ENCODE results near the gene CNTFR.

The CNTFR gene

DNA sequence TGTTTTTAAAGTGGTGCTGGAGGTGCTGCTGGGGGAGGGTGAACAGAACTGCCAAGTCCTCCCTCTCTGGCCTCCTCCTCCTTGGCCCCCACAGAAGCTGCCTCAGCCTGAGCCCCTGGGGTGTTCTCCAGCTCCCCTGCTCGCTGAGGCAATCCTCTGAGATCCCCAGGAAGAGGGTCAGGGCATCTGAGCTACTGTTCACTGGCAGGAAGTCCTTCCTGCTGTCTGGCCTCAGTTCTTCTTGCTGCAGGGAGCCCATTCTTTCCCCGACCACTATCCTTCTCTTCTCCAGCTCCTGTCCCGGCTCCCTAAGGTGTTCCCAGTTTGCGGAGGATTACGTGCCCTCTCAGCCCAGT lies 9.7 kb downstream of the CNTFR start:
- Histone ChIP-seq H3K4me2 (ENCODE audit: low read length) (no peak overlapping the region), H3K79me2 (ENCODE audit: control insufficient read depth, low read length) (no peaks in the 10 kb centered on the region), H3K4me1 (ENCODE audit: control insufficient read depth, low read length) (no peaks in the 10 kb centered on the region), H3K9me2 (replicated peaks; ENCODE audit: control insufficient read depth, low read length) (no peaks in the 10 kb centered on the region), H4K20me1 (ENCODE audit: control insufficient read depth, insufficient read depth, low read depth, low read length) (no peaks in the 10 kb centered on the region), H3K27me3 (ENCODE audit: control insufficient read depth, low read length) (peaks cover 41% of the 10 kb centered on the region), H3F3A (ENCODE audit: control insufficient read depth, insufficient read depth) (no peaks in the 10 kb centered on the region), H3K36me3 (ENCODE audit: control insufficient read depth, low read length) (no peaks in the 10 kb centered on the region), H3K27ac (ENCODE audit: low read depth, low read length) (no peak overlapping the region), H3K4me3 (ENCODE audit: low read length) (no peak overlapping the region), H3K9me3 (ENCODE audit: control insufficient read depth, insufficient read depth, low read length) (no peaks in the 10 kb centered on the region)
- TF ChIP-seq, protein P1, sequence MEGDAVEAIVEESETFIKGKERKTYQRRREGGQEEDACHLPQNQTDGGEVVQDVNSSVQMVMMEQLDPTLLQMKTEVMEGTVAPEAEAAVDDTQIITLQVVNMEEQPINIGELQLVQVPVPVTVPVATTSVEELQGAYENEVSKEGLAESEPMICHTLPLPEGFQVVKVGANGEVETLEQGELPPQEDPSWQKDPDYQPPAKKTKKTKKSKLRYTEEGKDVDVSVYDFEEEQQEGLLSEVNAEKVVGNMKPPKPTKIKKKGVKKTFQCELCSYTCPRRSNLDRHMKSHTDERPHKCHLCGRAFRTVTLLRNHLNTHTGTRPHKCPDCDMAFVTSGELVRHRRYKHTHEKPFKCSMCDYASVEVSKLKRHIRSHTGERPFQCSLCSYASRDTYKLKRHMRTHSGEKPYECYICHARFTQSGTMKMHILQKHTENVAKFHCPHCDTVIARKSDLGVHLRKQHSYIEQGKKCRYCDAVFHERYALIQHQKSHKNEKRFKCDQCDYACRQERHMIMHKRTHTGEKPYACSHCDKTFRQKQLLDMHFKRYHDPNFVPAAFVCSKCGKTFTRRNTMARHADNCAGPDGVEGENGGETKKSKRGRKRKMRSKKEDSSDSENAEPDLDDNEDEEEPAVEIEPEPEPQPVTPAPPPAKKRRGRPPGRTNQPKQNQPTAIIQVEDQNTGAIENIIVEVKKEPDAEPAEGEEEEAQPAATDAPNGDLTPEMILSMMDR (IDR thresholded peaks at IDR 0.05; ENCODE audit: low read depth, low read length, poor library complexity, severe bottlenecking): no peak
- TF ChIP-seq EZH2phosphoT487 (IDR thresholded peaks at IDR 0.05; ENCODE audit: borderline replicate concordance, low read length): no peak

DNA sequence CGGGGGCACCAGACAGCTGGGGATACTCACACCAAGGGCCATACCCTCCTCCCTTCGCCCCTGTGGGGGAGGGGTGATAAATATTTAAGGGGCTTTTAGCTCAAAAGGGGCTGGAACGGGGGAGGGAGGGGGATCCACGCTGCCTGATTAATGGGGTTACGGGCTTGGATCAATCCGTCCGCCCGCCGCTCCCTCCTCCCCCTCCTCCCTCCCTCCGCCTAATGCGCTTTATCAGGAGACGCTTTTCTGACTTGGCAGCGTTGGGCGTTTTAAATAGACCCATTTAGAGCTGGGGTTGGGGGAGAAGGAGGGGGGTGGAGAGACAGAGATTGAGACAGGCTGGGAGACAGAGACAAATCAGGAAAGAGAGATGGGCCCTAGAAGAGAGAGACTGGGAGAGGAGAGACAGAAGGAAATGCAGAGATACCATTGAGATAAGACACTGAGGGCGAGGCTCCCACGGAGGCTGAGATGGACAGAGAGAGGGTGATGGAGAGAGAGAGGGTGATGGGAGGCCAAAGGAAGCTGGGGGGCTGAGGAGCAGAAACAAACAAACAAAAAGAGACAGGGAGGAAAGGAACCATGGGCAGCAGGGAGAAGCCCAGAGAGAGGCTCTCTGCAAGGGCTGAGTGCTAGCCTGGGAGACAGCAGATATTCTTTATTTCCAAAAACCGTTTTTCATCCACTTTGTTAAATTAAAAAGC lies 10.3 kb downstream of the CNTFR start:
- TF ChIP-seq, protein P1 (IDR thresholded peaks at IDR 0.05; ENCODE audit: low read depth, low read length, poor library complexity, severe bottlenecking): no peak
- TF ChIP-seq EZH2phosphoT487 (IDR thresholded peaks at IDR 0.05; ENCODE audit: borderline replicate concordance, low read length): no peak
- Histone ChIP-seq H3K27me3 (ENCODE audit: control insufficient read depth, low read length) (peaks cover 39% of the 10 kb centered on the region), H4K20me1 (ENCODE audit: control insufficient read depth, insufficient read depth, low read depth, low read length) (no peaks in the 10 kb centered on the region), H3K36me3 (ENCODE audit: control insufficient read depth, low read length) (no peaks in the 10 kb centered on the region), H3K4me2 (ENCODE audit: low read length) (no peak overlapping the region), H3K27ac (ENCODE audit: low read depth, low read length) (no peak overlapping the region), H3F3A (ENCODE audit: control insufficient read depth, insufficient read depth) (no peaks in the 10 kb centered on the region), H3K9me2 (replicated peaks; ENCODE audit: control insufficient read depth, low read length) (no peaks in the 10 kb centered on the region), H3K9me3 (ENCODE audit: control insufficient read depth, insufficient read depth, low read length) (no peaks in the 10 kb centered on the region), H3K4me1 (ENCODE audit: control insufficient read depth, low read length) (no peaks in the 10 kb centered on the region), H3K4me3 (ENCODE audit: low read length) (no peak overlapping the region), H3K79me2 (ENCODE audit: control insufficient read depth, low read length) (no peaks in the 10 kb centered on the region)

DNA sequence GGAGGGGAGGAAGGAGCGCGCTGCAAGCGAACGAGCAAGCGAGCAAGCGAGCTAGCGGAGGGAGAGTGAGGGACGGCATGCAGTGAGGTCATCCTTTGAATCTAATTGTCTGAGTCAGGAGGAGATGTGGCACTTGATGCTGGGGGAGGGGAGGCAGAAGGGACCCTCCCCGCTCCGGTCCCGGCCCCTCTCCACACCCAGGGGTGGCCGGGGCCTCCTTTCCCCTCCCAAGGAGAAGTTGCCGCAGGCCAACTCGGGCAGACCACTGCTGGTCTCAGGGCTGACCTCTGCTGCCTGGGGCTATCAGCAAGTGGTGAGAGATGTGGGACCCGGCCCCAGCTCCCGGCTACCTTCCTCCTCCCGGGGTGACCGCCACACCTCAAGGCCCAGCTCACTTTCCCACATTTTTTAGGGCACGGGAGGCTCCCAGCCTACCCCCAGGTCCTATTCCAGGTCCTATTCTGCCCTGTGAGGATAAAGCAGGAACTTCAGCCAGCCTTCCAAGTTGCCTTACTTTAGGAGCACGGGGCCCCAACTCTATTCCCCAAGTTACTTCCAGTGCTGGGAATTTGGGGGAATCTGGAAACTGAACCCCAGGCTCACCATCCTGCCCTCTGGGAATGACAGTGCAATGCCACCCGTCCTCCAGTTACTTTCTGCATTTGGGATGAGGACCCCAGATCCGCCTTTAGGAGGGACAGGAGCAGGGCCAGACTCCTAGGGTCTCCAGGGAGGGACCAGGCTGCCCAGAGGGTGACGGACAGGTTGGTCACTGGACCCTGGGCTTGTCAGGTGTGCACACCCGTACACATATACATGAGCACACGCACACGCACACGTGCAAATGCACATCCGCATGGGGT lies 11.1 kb downstream of the CNTFR start:
- TF ChIP-seq, protein P1 (IDR thresholded peaks at IDR 0.05; ENCODE audit: low read depth, low read length, poor library complexity, severe bottlenecking): no peak
- no peak for TF ChIP-seq EZH2phosphoT487 (IDR thresholded peaks at IDR 0.05; ENCODE audit: borderline replicate concordance, low read length)
- no peak overlapping the region for H3K27ac ChIP-seq (ENCODE audit: low read depth, low read length)
- H3F3A ChIP-seq (ENCODE audit: control insufficient read depth, insufficient read depth): no peaks in the 10 kb centered on the region
- no peaks in the 10 kb centered on the region for H4K20me1 ChIP-seq (ENCODE audit: control insufficient read depth, insufficient read depth, low read depth, low read length)
- H3K36me3 ChIP-seq (ENCODE audit: control insufficient read depth, low read length): no peaks in the 10 kb centered on the region
- H3K27me3 ChIP-seq (ENCODE audit: control insufficient read depth, low read length): peaks cover 39% of the 10 kb centered on the region
- no peak overlapping the region for H3K4me3 ChIP-seq (ENCODE audit: low read length)
- H3K9me2 ChIP-seq (replicated peaks; ENCODE audit: control insufficient read depth, low read length): no peaks in the 10 kb centered on the region
- H3K79me2 ChIP-seq (ENCODE audit: control insufficient read depth, low read length): no peaks in the 10 kb centered on the region
- H3K4me2 ChIP-seq (ENCODE audit: low read length): no peak overlapping the region
- H3K9me3 ChIP-seq (ENCODE audit: control insufficient read depth, insufficient read depth, low read length): no peaks in the 10 kb centered on the region
- no peaks in the 10 kb centered on the region for H3K4me1 ChIP-seq (ENCODE audit: control insufficient read depth, low read length)
